ENCODE results near the gene TCF4. TPM values are rescaled to one million over a fixed set of nuclear protein-coding genes. Genes with fewer than 3 reads are reported as not detected.

TCF4 gene
- total RNA-seq, 1 experiment from 2014 or later: 0.42 TPM

DNA sequence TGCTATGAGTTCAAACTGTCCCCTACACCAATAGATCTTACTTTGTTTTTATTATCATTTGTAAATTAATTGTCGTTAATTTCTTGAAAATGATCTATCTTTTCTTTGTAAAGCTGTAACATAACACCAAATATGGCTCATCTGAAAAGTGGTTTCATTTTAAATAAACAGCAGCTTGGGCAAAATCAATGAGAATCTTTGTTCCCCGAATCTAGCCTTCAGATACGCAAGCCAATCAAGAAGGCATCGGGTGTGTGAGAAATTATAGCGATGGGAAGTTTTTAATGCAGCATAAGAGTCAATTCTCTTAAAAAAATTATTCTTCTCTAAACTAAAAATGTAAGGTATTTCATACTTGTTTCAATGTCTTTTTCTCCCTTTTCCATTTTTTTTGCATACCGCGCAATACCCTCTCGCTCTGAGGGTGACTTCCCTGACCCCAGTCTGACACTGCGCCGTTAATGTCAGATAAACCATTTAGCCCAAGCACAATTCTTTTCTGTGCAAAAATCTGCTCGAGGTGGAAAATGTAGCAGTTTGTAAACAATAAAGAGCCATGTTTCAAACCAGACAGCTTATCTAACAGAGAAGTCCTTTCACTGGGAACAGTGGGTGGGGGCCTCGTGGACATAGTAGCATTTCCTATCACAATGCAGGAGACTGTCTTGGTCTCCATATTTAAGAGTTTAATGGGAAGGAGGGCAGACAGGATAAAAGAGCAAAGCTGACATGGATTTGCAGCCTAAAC is 129.4 kb downstream of the TCF4 start:
- Histone ChIP-seq H3K27ac (ENCODE audit: low read depth, low read length) (no peak overlapping the region), H3K4me1 (ENCODE audit: control insufficient read depth in 1 of 2, insufficient read depth in 2 of 2, low read length in 2 of 2) (no peaks in the 10 kb centered on the region), H3K9ac (ENCODE audit: low read length) (no peak overlapping the region), H3K36me3 (ENCODE audit: control insufficient read depth in 1 of 2, insufficient read depth in 2 of 2, low read length in 2 of 2) (no peaks in the 10 kb centered on the region), H3K27me3 (ENCODE audit: insufficient read depth, low read length) (no peaks in the 10 kb centered on the region), H3K9me3 (ENCODE audit: control insufficient read depth in 1 of 2, insufficient read depth in 1 of 2, low read depth in 1 of 2, low read length in 2 of 2) (peaks cover 0 to 4% of the 10 kb centered on the region in 2 experiments; a peak in 1 of 4 replicates), H4K20me1 (ENCODE audit: insufficient read depth) (no peaks in the 10 kb centered on the region), H3K9me2 (ENCODE audit: insufficient read depth) (no peaks in the 10 kb centered on the region), H2AFZ (ENCODE audit: low read depth, low read length, poor library complexity, severe bottlenecking) (no peak overlapping the region), H3K4me3 (replicated peaks in 1 of 2; ENCODE audit: low read depth in 1 of 2, low read length in 2 of 2) (no peak overlapping the region), H3K4me2 (ENCODE audit: low read length) (no peak overlapping the region), H3K79me2 (ENCODE audit: insufficient read depth, low read length) (no peaks in the 10 kb centered on the region)
- RAD21 ChIA-PET (ENCODE audit: low non-redundant PET in 1 of 2, low total read pairs in 2 of 2, uncharacterized antibody in 2 of 2, unreplicated experiment in 2 of 2): no interaction called here
- DNase-seq (ENCODE audit: low read depth, low spot score): no peak
- CTCF ChIA-PET: no interaction called here
- BruUV-seq (replicated peaks): no TSS peak
- ATAC-seq: no peak
- POLR2A ChIA-PET: no interaction called here
- no peak for TF ChIP-seq POLR2AphosphoS5 (IDR thresholded peaks at IDR 0.05; ENCODE audit: low read depth, low read length)
- intact Hi-C loops (cut with micrococcal nuclease): no loop called here

- no peaks in the 10 kb centered on the region for H3K4me1 ChIP-seq (ENCODE audit: control insufficient read depth in 1 of 2, insufficient read depth in 2 of 2, low read length in 2 of 2)
- no peaks in the 10 kb centered on the region for H3K27me3 ChIP-seq (ENCODE audit: insufficient read depth, low read length)
- peaks cover 3 to 4% of the 10 kb centered on the region in 2 experiments; a peak in 2 of 4 replicates for H3K9me3 ChIP-seq (ENCODE audit: control insufficient read depth in 1 of 2, insufficient read depth in 1 of 2, low read depth in 1 of 2, low read length in 2 of 2)
- no peak overlapping the region for H2AFZ ChIP-seq (ENCODE audit: low read depth, low read length, poor library complexity, severe bottlenecking)
- no peaks in the 10 kb centered on the region for H3K36me3 ChIP-seq (ENCODE audit: control insufficient read depth in 1 of 2, insufficient read depth in 2 of 2, low read length in 2 of 2)
- H3K4me2 ChIP-seq (ENCODE audit: low read length): no peak overlapping the region
- intact Hi-C loops (cut with micrococcal nuclease): no loop called here
- no peaks in the 10 kb centered on the region for H3K9me2 ChIP-seq (ENCODE audit: insufficient read depth)
- ChIA-PET RAD21 (ENCODE audit: low non-redundant PET in 1 of 2, low total read pairs in 2 of 2, uncharacterized antibody in 2 of 2, unreplicated experiment in 2 of 2) (no interaction called here), POLR2A (no interaction called here), CTCF (no interaction called here)
- ATAC-seq (no peak), DNase-seq (ENCODE audit: low read depth, low spot score) (no peak)
- H4K20me1 ChIP-seq (ENCODE audit: insufficient read depth): no peaks in the 10 kb centered on the region
- no peaks in the 10 kb centered on the region for H3K79me2 ChIP-seq (ENCODE audit: insufficient read depth, low read length)
- TF ChIP-seq, protein P1, sequence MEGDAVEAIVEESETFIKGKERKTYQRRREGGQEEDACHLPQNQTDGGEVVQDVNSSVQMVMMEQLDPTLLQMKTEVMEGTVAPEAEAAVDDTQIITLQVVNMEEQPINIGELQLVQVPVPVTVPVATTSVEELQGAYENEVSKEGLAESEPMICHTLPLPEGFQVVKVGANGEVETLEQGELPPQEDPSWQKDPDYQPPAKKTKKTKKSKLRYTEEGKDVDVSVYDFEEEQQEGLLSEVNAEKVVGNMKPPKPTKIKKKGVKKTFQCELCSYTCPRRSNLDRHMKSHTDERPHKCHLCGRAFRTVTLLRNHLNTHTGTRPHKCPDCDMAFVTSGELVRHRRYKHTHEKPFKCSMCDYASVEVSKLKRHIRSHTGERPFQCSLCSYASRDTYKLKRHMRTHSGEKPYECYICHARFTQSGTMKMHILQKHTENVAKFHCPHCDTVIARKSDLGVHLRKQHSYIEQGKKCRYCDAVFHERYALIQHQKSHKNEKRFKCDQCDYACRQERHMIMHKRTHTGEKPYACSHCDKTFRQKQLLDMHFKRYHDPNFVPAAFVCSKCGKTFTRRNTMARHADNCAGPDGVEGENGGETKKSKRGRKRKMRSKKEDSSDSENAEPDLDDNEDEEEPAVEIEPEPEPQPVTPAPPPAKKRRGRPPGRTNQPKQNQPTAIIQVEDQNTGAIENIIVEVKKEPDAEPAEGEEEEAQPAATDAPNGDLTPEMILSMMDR (IDR thresholded peaks at IDR 0.05 in 2 of 3, conservative IDR thresholded peaks at IDR 0.05 in 1 of 3; ENCODE audit: borderline replicate concordance in 1 of 3, insufficient read depth in 1 of 3, low read depth in 2 of 3, low read length in 2 of 3): no peak
- TF ChIP-seq POLR2A (IDR thresholded peaks at IDR 0.05; ENCODE audit: borderline replicate concordance, extremely low read depth, insufficient read depth, insufficient read length) (no peak), CBX3 (IDR thresholded peaks at IDR 0.05; ENCODE audit: low read depth) (no peak), JUND (IDR thresholded peaks at IDR 0.05) (no peak), REST (IDR thresholded peaks at IDR 0.05; ENCODE audit: low read depth) (no peak), EZH2 (IDR thresholded peaks at IDR 0.05) (no peak), SP1 (IDR thresholded peaks at IDR 0.05; ENCODE audit: low read depth) (no peak), ZBTB33 (IDR thresholded peaks at IDR 0.05; ENCODE audit: extremely low read depth, insufficient replicate concordance, low read length) (no peak), SIN3A (IDR thresholded peaks at IDR 0.05; ENCODE audit: low read depth) (no peak), ZFX (IDR thresholded peaks at IDR 0.05) (no peak), EGR1 (IDR thresholded peaks at IDR 0.05; ENCODE audit: low read depth) (no peak)
- TF ChIP-seq, protein P2, sequence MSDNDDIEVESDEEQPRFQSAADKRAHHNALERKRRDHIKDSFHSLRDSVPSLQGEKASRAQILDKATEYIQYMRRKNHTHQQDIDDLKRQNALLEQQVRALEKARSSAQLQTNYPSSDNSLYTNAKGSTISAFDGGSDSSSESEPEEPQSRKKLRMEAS (IDR thresholded peaks at IDR 0.05): no peak
- H3K4me3 ChIP-seq (replicated peaks in 1 of 2; ENCODE audit: low read depth in 1 of 2, low read length in 2 of 2): no peak overlapping the region
- no peak overlapping the region for H3K9ac ChIP-seq (ENCODE audit: low read length)
- no TSS peak for BruUV-seq (replicated peaks)
- H3K27ac ChIP-seq (ENCODE audit: low read depth, low read length): no peak overlapping the region
Observed at GRCh38 chr18:55457028-55457427, 131.0 kb downstream of the TCF4 start.
